HepG2 (cell line): Measurements from ENCODE around the gene NAV2. TPM values are rescaled to one million over a fixed set of nuclear protein-coding genes. Genes with fewer than 3 reads are reported as not detected.

Experiments
- CBFB ChIP-seq: sonication (generic); formaldehyde crosslinking; IDR thresholded peaks from 2 replicates; pipeline ENCODE4 v1.4.0; 2020; ENCODE audit warnings: missing genetic modification reagents
- CEBPB ChIP-seq: IDR thresholded peaks from 2 replicates; pipeline ENCODE4 v1.6.1; 2011; ENCODE audit warnings: low read depth, low read length, improper control_type of control experiment, borderline replicate concordance
- FIP1L1 ChIP-seq: fragments of 200-400 bp; formaldehyde crosslinking; IDR thresholded peaks from 2 replicates; pipeline ENCODE4 v1.6.1; 2018; ENCODE audit warnings: low read depth, mild to moderate bottlenecking, low read length, moderate library complexity, borderline replicate concordance; ENCODE audit not compliant: insufficient read depth
- FOXC1 ChIP-seq: sonication (generic); formaldehyde crosslinking; IDR thresholded peaks from 2 replicates; pipeline ENCODE4 v1.8.0; 2022; ENCODE audit warnings: mild to moderate bottlenecking, missing genetic modification reagents, borderline replicate concordance
- GATAD2A ChIP-seq: IDR thresholded peaks from 2 replicates; pipeline ENCODE4 v1.6.1; 2016
- GFI1 ChIP-seq: sonication (generic); formaldehyde crosslinking; IDR thresholded peaks from 2 replicates; pipeline ENCODE4 v1.5.0; 2020; ENCODE audit warnings: missing genetic modification reagents, mild to moderate bottlenecking, borderline replicate concordance
- JARID2 ChIP-seq: sonication (generic); formaldehyde crosslinking; IDR thresholded peaks from 2 replicates; pipeline ENCODE4 v1.8.1; 2023; ENCODE audit warnings: missing genetic modification reagents, inconsistent platforms; ENCODE audit not compliant: insufficient replicate concordance
- KMT2A ChIP-seq: sonication (generic); formaldehyde crosslinking; IDR thresholded peaks from 2 replicates; pipeline ENCODE4 v1.4.0; 2020; ENCODE audit warnings: missing genetic modification reagents
- NFATC3 ChIP-seq: sonication (generic); formaldehyde crosslinking; IDR thresholded peaks from 2 replicates; pipeline ENCODE4 v1.5.1; 2020; ENCODE audit warnings: mild to moderate bottlenecking, missing genetic modification reagents
- NFE2L2 ChIP-seq: fragments of 150-350 bp; IDR thresholded peaks from 2 replicates; pipeline ENCODE4 v1.6.1; 2014; ENCODE audit warnings: low read length
- POLR2AphosphoS5 ChIP-seq: IDR thresholded peaks from 2 replicates; pipeline ENCODE4 v1.6.1; 2012; ENCODE audit warnings: low read depth, low read length
- SATB2 ChIP-seq: sonication (generic); formaldehyde crosslinking; IDR thresholded peaks from 2 replicates; pipeline ENCODE4 v1.5.0; 2020; ENCODE audit warnings: missing genetic modification reagents
- SRF ChIP-seq: IDR thresholded peaks from 2 replicates; pipeline ENCODE4 v1.6.1; 2011; ENCODE audit warnings: mild to moderate bottlenecking, low read depth, low read length, moderate library complexity
- TCF7 ChIP-seq: sonication (generic); IDR thresholded peaks from 2 replicates; pipeline ENCODE4 v1.6.1; 2016; ENCODE audit warnings: antibody characterized with exemption, low read depth
- TEF ChIP-seq: sonication (generic); formaldehyde crosslinking; IDR thresholded peaks from 2 replicates; pipeline ENCODE4 v1.5.0; 2020; ENCODE audit warnings: missing genetic modification reagents
- ZBTB1 ChIP-seq: sonication (generic); formaldehyde crosslinking; IDR thresholded peaks from 2 replicates; pipeline ENCODE4 v1.4.0; 2020; ENCODE audit warnings: missing genetic modification reagents, borderline replicate concordance
- ZEB1 ChIP-seq: IDR thresholded peaks from 2 replicates; pipeline ENCODE4 v1.6.1; 2012; ENCODE audit warnings: mild to moderate bottlenecking, low read depth, inconsistent platforms; ENCODE audit not compliant: insufficient replicate concordance
- ZFAT ChIP-seq: sonication (generic); formaldehyde crosslinking; conservative IDR thresholded peaks from 2 replicates; pipeline ENCODE4 v1.8.1; 2023; ENCODE audit warnings: missing genetic modification reagents, inconsistent platforms
- ZNF12 ChIP-seq: sonication (generic); formaldehyde crosslinking; IDR thresholded peaks from 2 replicates; pipeline ENCODE4 v1.5.0; 2020; ENCODE audit warnings: missing genetic modification reagents
- ZNF20 ChIP-seq: sonication (generic); formaldehyde crosslinking; IDR thresholded peaks from 2 replicates; pipeline ENCODE4 v1.4.0; 2020; ENCODE audit warnings: mild to moderate bottlenecking, moderate library complexity, missing genetic modification reagents
- ZNF253 ChIP-seq: sonication (generic); formaldehyde crosslinking; IDR thresholded peaks from 2 replicates; pipeline ENCODE4 v1.8.0; 2022; ENCODE audit warnings: mild to moderate bottlenecking, missing genetic modification reagents, borderline replicate concordance
- ZNF34 ChIP-seq: sonication (generic); formaldehyde crosslinking; IDR thresholded peaks from 2 replicates; pipeline ENCODE4 v1.4.0; 2020; ENCODE audit warnings: mild to moderate bottlenecking, missing genetic modification reagents, borderline replicate concordance
- ZNF552 ChIP-seq: sonication (generic); formaldehyde crosslinking; IDR thresholded peaks from 2 replicates; pipeline ENCODE4 v1.9.0; 2022; ENCODE audit warnings: missing genetic modification reagents, mild to moderate bottlenecking, borderline replicate concordance
- ZNF652 ChIP-seq: IDR thresholded peaks from 2 replicates; pipeline ENCODE4 v1.6.1; 2016; ENCODE audit warnings: low read depth, borderline replicate concordance
- ZNF660 ChIP-seq: sonication (generic); formaldehyde crosslinking; IDR thresholded peaks from 2 replicates; pipeline ENCODE4 v1.5.1; 2020; ENCODE audit warnings: mild to moderate bottlenecking, low read depth, missing genetic modification reagents, borderline replicate concordance
- ZNF790 ChIP-seq: sonication (generic); formaldehyde crosslinking; IDR thresholded peaks from 2 replicates; pipeline ENCODE4 v1.8.0; 2022; ENCODE audit warnings: missing genetic modification reagents, mild to moderate bottlenecking, borderline replicate concordance
- ZNF839 ChIP-seq: sonication (generic); formaldehyde crosslinking; IDR thresholded peaks from 2 replicates; pipeline ENCODE4 v1.4.0; 2020; ENCODE audit warnings: missing genetic modification reagents, mild to moderate bottlenecking, borderline replicate concordance
- polyA plus RNA-seq, 8 experiments: library from polyadenylated mRNA; depleted of rRNA in 3 of 8; stranded (reverse) in 7 of 8; unstranded in 1 of 8; fragments of >200 nt; fragmentation: Illumina TruSeq in 4 of 8; extraction: Trizol in 4 of 8; gene quantifications; 2 replicates each; pipeline versions ENCODE4 v1.2.1 to v1.2.3, GENCODE V29; 2011 to 2016; ENCODE audit warnings: low read depth in 4 of 8, missing spikeins in 1 of 8, mixed read lengths in 1 of 8; ENCODE audit not compliant: insufficient read depth in 1 of 8
- total RNA-seq, 5 experiments: library from RNA; depleted of rRNA; stranded (reverse); fragments of >200 nt; fragmentation: Illumina TruSeq; extraction: Trizol; gene quantifications; 2 replicates each; pipeline ENCODE4 v1.2.3, GENCODE V29; 2016; ENCODE audit warnings: low read depth in 1 of 5
- TF ChIP-seq, protein P1 (sequence below): sonication (generic); formaldehyde crosslinking; IDR thresholded peaks from 2 replicates; pipeline ENCODE4 v1.4.0; 2020; ENCODE audit warnings: mild to moderate bottlenecking, low read depth, missing genetic modification reagents
- TF ChIP-seq, protein P2 (sequence below): sonication (generic); formaldehyde crosslinking; IDR thresholded peaks from 2 replicates; pipeline ENCODE4 v1.8.0; 2022; ENCODE audit warnings: mild to moderate bottlenecking, missing genetic modification reagents, moderate library complexity

Gene NAV2
- total and polyA plus RNA-seq, 2 of the 13 experiments (the other 11 are each of a cell fraction or from before 2014, with no cell fraction given), result 9.3 to 34.6 TPM

- TF ChIP-seq GFI1 (no peak), NFE2L2 (no peak), ZNF652 (CRISPR knock-in tag) (no peak; the same call in 1 of the 2 replicates), CBFB (CRISPR knock-in tag) (no peak), SRF (no peak), ZEB1 (no peak), FOXC1 (CRISPR knock-in tag) (no peak), ZNF660 (CRISPR knock-in tag) (no peak), ZNF253 (no peak), TEF (no peak), ZNF34 (CRISPR knock-in tag) (0 out of 2 replicates have a peak, but pooled peaks have one; percentile 67), ZNF790 (no peak), ZNF20 (CRISPR knock-in tag) (no peak), CEBPB (peak; percentile 63; the same call in 1 of the 2 replicates), KMT2A (CRISPR knock-in tag) (0 out of 2 replicates have a peak, but pooled peaks have one; percentile 30), POLR2AphosphoS5 (no peak), ZNF552 (CRISPR knock-in tag) (no peak), ZNF12 (CRISPR knock-in tag) (no peak), JARID2 (CRISPR knock-in tag) (no peak), ZBTB1 (CRISPR knock-in tag) (no peak), SATB2 (no peak), NFATC3 (CRISPR knock-in tag) (no peak), GATAD2A (peak; percentile 65), ZNF839 (CRISPR knock-in tag) (no peak), FIP1L1 (no peak), TCF7 (peak; percentile 53; the same call in 1 of the 2 replicates), ZFAT (CRISPR knock-in tag) (no peak)
- TF ChIP-seq, protein P1, sequence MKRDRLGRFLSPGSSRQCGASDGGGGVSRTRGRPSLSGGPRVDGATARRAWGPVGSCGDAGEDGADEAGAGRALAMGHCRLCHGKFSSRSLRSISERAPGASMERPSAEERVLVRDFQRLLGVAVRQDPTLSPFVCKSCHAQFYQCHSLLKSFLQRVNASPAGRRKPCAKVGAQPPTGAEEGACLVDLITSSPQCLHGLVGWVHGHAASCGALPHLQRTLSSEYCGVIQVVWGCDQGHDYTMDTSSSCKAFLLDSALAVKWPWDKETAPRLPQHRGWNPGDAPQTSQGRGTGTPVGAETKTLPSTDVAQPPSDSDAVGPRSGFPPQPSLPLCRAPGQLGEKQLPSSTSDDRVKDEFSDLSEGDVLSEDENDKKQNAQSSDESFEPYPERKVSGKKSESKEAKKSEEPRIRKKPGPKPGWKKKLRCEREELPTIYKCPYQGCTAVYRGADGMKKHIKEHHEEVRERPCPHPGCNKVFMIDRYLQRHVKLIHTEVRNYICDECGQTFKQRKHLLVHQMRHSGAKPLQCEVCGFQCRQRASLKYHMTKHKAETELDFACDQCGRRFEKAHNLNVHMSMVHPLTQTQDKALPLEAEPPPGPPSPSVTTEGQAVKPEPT (CRISPR knock-in tag), result no peak
- TF ChIP-seq, protein P2, sequence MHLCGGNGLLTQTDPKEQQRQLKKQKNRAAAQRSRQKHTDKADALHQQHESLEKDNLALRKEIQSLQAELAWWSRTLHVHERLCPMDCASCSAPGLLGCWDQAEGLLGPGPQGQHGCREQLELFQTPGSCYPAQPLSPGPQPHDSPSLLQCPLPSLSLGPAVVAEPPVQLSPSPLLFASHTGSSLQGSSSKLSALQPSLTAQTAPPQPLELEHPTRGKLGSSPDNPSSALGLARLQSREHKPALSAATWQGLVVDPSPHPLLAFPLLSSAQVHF, result no peak
Measured at GRCh38 chr11:19912115-19912957, 199.7 kb downstream of the NAV2 start (continued).
